Measurements from ENCODE around the gene MAPK13.

GRCh38 chr6:36129941-36130666 is at the start of gene MAPK13:
- no peak for TF ChIP-seq ZC3H10 (CRISPR knock-in tag; IDR thresholded peaks at IDR 0.05)
- TF ChIP-seq ZNF8 (CRISPR knock-in tag; IDR thresholded peaks at IDR 0.05) = no peak
- no peak for TF ChIP-seq ZNF70 (CRISPR knock-in tag; IDR thresholded peaks at IDR 0.05)
- TF ChIP-seq RARB (CRISPR knock-in tag; IDR thresholded peaks at IDR 0.05) = no peak
- no peak for TF ChIP-seq PPARA (CRISPR knock-in tag; IDR thresholded peaks at IDR 0.05; ENCODE audit: borderline replicate concordance)
- no peak for TF ChIP-seq TCF4 (CRISPR knock-in tag; IDR thresholded peaks at IDR 0.05; ENCODE audit: borderline replicate concordance)

Data from SK-N-SH treated with all-trans-retinoic acid at 6 μM for 48 hours (cell line).